Large intestine (tissue), 3 donors: ENCODE data around the gene TPCN2. TPM values are rescaled to one million over a fixed set of nuclear protein-coding genes. Genes with fewer than 3 reads are reported as not detected.

Source experiments
- DNase-seq, 2 donors: peaks; one replicate each; pipeline versions ENCODE4 v3.0.0 to v3.0.0-alpha.2; 2013
- H3K27ac ChIP-seq: one replicate; pipeline ENCODE4 v1.5.1; 2013; ENCODE audit warnings: low read length
- H3K27me3 ChIP-seq: 2 replicates; pipeline ENCODE4 v1.6.1; 2013; ENCODE audit warnings: low read length; ENCODE audit not compliant: control insufficient read depth, insufficient read depth
- H3K36me3 ChIP-seq: 2 replicates; pipeline ENCODE4 v1.6.1; 2013; ENCODE audit warnings: low read length; ENCODE audit not compliant: control insufficient read depth, insufficient read depth
- H3K4me1 ChIP-seq: one replicate; pipeline ENCODE4 v1.6.1; 2013; ENCODE audit warnings: low read length; ENCODE audit not compliant: control insufficient read depth, insufficient read depth
- H3K4me3 ChIP-seq: one replicate; pipeline ENCODE4 v1.5.1; 2013; ENCODE audit warnings: low read length
- H3K9me3 ChIP-seq: one replicate; pipeline ENCODE4 v1.6.1; 2013; ENCODE audit warnings: mild to moderate bottlenecking, low read depth, low read length, moderate library complexity; ENCODE audit not compliant: control insufficient read depth
- WGBS: methylation state at CpG from one replicate; pipeline ENCODE4 v1.1.5; 2013; ENCODE audit warnings: low lambda C conversion rate; ENCODE audit not compliant: insufficient coverage; 5-methylcytosine and 5-hydroxymethylcytosine counted together
- polyA plus RNA-seq: library from polyadenylated mRNA; unstranded; fragments of 120-200 nt; gene quantifications from one replicate; pipeline ENCODE4 v1.2.1, GENCODE V29; 2013

The TPCN2 gene
- polyA plus RNA-seq, 1 donor, result 31.0 TPM

GRCh38 chr11:69058511-69059270 lies 10.0 kb downstream of the TPCN2 start:
- no peaks in the 10 kb centered on the region for H3K9me3 ChIP-seq
- peaks cover 79% of the 10 kb centered on the region for H3K36me3 ChIP-seq

GRCh38 chr11:69059429-69059828 lies 10.7 kb downstream of the TPCN2 start:
- peaks cover 77% of the 10 kb centered on the region for H3K36me3 ChIP-seq

More at GRCh38 chr11:69058511-69059270, 10.0 kb downstream of the TPCN2 start:
- H3K4me1 ChIP-seq, result peaks cover 24% of the 10 kb centered on the region
- no peak for DNase-seq
- 83% methylated on average over 1 of the region's 23 CpGs for WGBS
- H3K27me3 ChIP-seq, result no peaks in the 10 kb centered on the region
- no peak overlapping the region for H3K4me3 ChIP-seq
- no peak overlapping the region for H3K27ac ChIP-seq

GRCh38 chr11:69059985-69060384 lies 11.3 kb downstream of the TPCN2 start:
- H3K9me3 ChIP-seq, result no peaks in the 10 kb centered on the region
- peaks cover 14% of the 10 kb centered on the region for H3K4me1 ChIP-seq
- no peak overlapping the region for H3K27ac ChIP-seq
- 83% methylated on average over 2 of the region's 12 CpGs for WGBS
- no peaks in the 10 kb centered on the region for H3K27me3 ChIP-seq
- H3K36me3 ChIP-seq, result peaks cover 78% of the 10 kb centered on the region
- no peak for DNase-seq
- no peak overlapping the region for H3K4me3 ChIP-seq

More at GRCh38 chr11:69059429-69059828, 10.7 kb downstream of the TPCN2 start:
- Histone ChIP-seq H3K9me3 (no peaks in the 10 kb centered on the region), H3K27me3 (no peaks in the 10 kb centered on the region), H3K27ac (no peak overlapping the region), H3K4me1 (peaks cover 20% of the 10 kb centered on the region), H3K4me3 (no peak overlapping the region)
- DNase-seq, result no peak
- WGBS, result no CpG with 5 or more reads among the region's 7 CpGs

GRCh38 chr11:69060806-69061712 lies 12.3 kb downstream of the TPCN2 start:
- H3K27me3 ChIP-seq, result no peaks in the 10 kb centered on the region
- H3K4me1 ChIP-seq, result peaks cover 5% of the 10 kb centered on the region
- whole genome bisulfite sequencing, result no CpG with 5 or more reads among the region's 25 CpGs
- no peak for DNase-seq
- no peak overlapping the region for H3K27ac ChIP-seq
- no peak overlapping the region for H3K4me3 ChIP-seq
- H3K9me3 ChIP-seq, result no peaks in the 10 kb centered on the region
- peaks cover 80% of the 10 kb centered on the region for H3K36me3 ChIP-seq

- Histone ChIP-seq H3K4me1 (no peaks in the 10 kb centered on the region), H3K4me3 (no peak overlapping the region), H3K27me3 (no peaks in the 10 kb centered on the region), H3K36me3 (peaks cover 83% of the 10 kb centered on the region), H3K9me3 (no peaks in the 10 kb centered on the region), H3K27ac (no peak overlapping the region)
- no CpG with 5 or more reads among the region's 4 CpGs for whole genome bisulfite sequencing
- no peak for DNase-seq
Measured at GRCh38 chr11:69061713-69062053, 13.0 kb downstream of the TPCN2 start.

GRCh38 chr11:69062169-69062855 lies 13.6 kb downstream of the TPCN2 start:
- no peak for DNase-seq
- peaks cover 85% of the 10 kb centered on the region for H3K36me3 ChIP-seq
- no peak overlapping the region for H3K27ac ChIP-seq
- no peak overlapping the region for H3K4me3 ChIP-seq
- H3K27me3 ChIP-seq, result no peaks in the 10 kb centered on the region
- H3K4me1 ChIP-seq, result no peaks in the 10 kb centered on the region
- no peaks in the 10 kb centered on the region for H3K9me3 ChIP-seq
- WGBS, result no CpG with 5 or more reads among the region's 15 CpGs

- no peaks in the 10 kb centered on the region for H3K4me1 ChIP-seq
- H3K36me3 ChIP-seq, result peaks cover 83% of the 10 kb centered on the region
- no peaks in the 10 kb centered on the region for H3K9me3 ChIP-seq
- DNase-seq, result no peak
- WGBS, result no CpG with 5 or more reads among the region's 34 CpGs
- H3K27ac ChIP-seq, result no peak overlapping the region
- H3K27me3 ChIP-seq, result no peaks in the 10 kb centered on the region
- H3K4me3 ChIP-seq, result no peak overlapping the region
Measured at GRCh38 chr11:69062873-69063651, 14.3 kb downstream of the TPCN2 start.

- Histone ChIP-seq H3K4me1 (no peaks in the 10 kb centered on the region), H3K4me3 (no peak overlapping the region), H3K36me3 (peaks cover 77% of the 10 kb centered on the region), H3K27ac (no peak overlapping the region), H3K27me3 (no peaks in the 10 kb centered on the region), H3K9me3 (no peaks in the 10 kb centered on the region)
- DNase-seq, result no peak
- WGBS, result no CpG with 5 or more reads among the region's 14 CpGs
Measured at GRCh38 chr11:69063652-69064260, 15.0 kb downstream of the TPCN2 start.

GRCh38 chr11:69064394-69064957 lies 15.7 kb downstream of the TPCN2 start:
- no peaks in the 10 kb centered on the region for H3K27me3 ChIP-seq
- H3K9me3 ChIP-seq, result no peaks in the 10 kb centered on the region
- no peak for DNase-seq
- H3K4me3 ChIP-seq, result no peak overlapping the region
- no CpG with 5 or more reads among the region's 16 CpGs for WGBS
- H3K4me1 ChIP-seq, result no peaks in the 10 kb centered on the region
- H3K36me3 ChIP-seq, result peaks cover 70% of the 10 kb centered on the region
- H3K27ac ChIP-seq, result no peak overlapping the region
